ENCODE measurements around the gene PYGL.

GRCh38 chr14:50979941-50980850 is 35.9 kb upstream of the PYGL start:
- TF ChIP-seq ZNF274 (IDR thresholded peaks at IDR 0.05; ENCODE audit: low read depth, low read length) (no peak), YY1 (IDR thresholded peaks at IDR 0.05; ENCODE audit: insufficient read depth, insufficient read length) (no peak)

All from NT2/D1 (cell line).